Glomerular visceral epithelial cell (primary cell): Measurements from ENCODE around the gene CHMP2A.

Experiments
- DNase-seq: peaks from one replicate; pipeline ENCODE4 v3.0.0-alpha.2; 2016; ENCODE audit errors: extremely low spot score

The CHMP2A gene

DNA sequence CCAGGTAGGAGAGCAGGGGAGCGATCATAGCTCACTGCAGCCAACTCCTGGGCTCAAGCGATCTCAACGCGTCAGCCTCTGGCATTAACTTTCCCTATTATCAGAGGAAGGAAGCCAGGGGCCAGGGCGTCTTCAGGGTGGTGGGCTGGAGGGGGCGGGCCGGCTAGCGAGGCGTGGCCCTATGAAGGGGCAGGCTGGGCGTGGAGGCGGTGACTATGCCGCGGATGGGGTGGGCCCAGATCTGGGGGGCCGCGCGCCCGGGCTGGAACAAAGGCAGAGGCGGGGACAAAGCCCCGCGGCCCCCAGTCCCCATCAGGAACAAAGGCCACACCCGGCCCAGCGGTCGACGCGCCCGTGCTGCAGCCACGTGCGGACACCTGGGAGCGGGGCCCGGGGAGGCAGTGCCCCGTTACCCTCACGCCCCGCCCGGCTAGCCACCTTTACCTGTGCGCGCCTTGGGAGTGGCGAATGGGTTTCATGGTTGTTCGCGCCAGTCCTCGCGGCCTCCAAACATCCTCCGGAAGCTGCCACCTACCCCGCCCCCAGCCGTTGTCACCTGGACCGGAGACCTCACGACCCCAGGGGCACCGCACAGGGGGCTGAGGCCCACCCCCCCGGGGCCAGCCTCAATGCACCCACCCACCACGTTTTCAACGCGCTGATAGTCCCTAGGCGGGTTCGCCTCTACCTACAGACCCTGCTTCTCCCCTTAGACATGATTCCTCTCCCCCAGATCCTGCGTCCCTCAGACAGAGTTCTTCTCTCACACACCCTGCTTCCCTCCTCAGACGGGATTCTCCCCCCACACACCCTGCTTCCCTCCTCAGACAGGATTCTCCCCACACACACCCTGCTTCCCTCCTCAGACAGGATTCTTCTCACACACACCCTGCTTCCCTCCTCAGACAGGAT is 16.4 kb downstream of the CHMP2A start:
- no peak for DNase-seq

DNA sequence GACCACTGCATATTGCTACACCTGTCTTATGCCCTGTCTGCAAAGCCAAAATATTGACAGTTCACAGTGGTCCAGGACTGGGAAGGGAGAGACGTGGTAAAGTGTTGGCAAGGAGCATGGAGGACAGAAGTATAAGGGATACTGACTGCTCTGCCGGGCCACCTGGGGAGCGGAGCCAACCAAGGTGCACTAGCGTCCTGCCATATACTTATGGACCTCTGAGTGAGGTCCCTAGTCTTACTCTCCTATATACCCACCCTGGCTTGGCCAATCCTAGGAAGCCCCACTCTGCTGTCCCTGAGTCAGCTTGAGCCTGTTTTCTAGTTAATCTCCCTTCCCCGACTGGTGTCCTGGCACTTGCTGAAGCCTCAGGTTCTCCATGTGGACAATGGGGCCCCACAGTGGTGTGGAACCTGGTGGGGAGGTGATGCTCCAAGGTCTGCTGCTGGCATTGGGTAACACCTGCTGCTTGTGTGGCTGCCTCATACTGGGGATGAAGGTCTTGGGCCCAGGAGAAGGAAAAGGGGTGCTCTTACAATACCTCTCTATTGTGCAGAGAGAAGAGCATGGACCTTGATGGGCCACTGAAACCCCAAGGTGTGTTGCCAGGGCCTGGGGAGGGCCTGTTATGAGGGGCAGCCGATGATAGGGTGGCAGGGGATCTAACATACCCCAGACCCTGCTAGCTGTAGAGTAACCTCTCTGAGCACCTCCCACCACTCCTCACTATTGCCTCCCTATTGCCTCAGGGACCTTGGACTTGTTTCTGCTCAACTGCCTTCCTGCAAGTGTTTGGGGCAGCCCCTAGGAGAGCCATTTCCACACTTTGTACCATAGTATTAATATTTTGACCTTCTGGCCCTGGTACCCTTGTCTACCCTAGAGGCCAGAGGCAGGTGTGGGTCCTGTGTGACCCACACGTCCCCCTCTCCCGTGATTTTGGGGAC is 17.8 kb downstream of the CHMP2A start:
- DNase-seq, result no peak

DNA sequence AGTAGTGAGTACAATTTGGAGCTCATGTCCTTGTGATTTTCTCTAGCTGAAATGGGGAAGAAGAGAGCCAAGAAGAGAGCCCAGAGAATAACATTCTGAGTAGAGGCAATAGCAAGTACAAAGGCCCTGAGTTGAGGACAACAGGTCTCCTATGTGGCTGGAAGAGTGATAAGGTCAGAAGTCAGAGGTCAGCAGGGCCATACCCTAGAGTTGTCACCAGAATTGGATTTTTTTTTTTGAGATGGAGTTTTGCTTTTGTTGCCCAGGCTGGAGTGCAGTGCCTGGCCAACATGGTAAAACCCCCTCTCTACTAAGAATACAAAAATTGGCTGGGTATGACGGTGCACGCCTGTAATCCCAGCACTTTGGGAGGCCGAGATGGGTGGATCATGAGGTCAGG is 19.0 kb downstream of the CHMP2A start:
- no peak for DNase-seq

DNA sequence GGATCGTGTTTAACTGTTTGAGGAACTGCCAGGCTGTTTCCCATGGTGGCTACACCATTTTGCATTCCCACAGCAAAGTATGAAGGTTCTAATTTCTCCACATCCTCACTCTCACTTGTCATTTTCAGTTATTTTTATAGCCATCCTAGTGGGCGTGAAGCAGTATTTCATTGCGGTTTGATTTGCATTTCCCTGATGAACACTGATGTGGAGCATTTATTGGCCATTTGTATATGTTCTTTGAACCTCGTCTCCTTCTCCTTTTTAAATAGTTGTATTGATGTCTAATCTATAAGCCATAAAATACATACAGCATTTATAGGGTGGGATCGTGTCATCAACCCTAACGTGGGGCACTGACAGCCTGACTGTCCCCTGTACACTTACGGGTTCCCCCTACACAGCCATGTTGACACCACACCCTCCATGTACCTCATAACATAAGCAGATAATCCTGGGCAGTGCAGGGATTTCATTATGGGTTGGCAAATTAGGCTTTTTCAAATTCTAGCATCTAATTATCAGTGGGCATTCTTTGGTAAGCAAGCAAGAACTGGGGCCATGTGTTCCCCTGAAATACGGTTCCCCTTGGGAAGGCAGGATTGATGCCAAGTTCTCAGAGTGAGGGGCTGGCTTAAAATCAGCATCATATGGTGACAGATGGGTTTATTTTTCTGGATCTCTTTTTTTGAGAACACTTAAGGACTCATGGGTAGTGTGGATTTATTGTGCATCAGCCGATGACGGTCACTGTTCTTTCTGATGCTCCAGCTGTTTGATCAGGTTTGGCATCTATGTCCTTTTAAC is 23.7 kb downstream of the CHMP2A start:
- no peak for DNase-seq

DNA sequence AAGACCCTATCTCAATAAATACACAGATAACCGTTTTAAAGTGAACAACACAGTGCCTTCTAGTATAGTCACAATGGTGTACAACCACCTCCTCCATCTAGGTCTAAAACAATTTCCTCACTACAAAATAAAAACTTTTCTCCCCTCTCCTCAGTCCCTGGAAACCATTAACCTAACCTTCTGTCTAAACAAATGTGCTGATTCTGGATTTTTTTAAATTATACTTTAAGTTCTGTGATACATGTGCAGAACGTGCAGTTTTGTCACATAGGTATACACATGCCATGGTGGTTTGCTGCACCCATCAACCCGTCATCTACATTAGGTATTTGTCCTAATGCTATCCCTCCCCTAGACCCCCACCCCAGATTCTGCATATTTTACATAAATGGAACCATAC is 25.5 kb downstream of the CHMP2A start:
- no peak for DNase-seq

DNA sequence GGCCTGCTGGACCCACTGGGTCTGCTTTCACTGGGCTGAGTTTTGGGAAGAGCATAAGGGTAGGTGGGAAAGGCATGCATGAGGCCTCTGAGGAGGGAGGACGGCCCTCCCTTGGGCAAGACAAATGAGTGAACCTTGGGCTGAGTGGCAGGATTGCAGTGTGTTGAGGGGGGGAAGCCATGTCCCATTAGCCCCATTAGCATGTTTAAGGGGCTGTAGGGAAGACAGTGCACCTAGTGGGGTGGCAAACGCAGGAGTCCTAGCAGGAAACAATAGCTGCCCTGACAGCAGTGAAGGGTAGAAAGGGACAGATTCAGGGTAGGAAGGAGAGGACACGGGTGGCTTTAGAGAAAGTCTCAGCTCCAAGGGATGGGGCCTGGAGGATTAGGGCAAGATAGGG is 32.2 kb downstream of the CHMP2A start:
- no peak for DNase-seq

DNA sequence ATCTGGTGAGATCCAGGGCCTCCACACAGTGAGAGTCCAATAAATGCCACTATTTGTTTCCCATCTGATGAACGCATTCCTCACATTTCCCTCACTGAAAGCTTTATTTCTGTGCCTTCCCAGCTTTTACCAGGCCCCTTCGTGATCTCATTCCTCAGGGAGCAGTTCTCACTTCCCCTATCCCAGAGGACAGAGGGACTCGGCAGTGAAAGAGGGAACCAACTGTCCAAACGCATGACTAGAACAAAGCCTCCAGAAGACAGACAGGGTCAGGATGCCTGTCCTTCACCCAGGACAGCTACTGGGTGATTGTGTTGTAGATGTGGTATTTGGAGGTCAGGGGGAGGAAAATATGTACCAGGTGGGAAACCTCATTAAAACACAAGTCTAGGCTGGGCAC is 33.3 kb downstream of the CHMP2A start:
- DNase-seq, result no peak

DNA sequence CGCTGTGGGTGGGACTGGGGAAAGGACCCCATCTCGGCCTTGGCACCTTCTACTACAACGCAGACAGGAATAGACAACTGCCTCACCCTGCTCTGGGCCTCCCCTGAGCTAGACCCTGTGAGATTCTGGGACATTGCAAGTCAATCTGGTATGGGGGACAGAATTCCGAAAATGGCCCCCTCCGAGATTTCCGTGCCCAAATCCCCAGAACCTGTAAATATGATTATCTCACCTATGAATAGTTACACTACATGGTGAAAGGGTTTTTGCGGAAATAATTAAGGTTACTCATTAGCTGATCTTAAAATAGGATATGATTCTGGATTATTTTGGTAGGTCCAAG is 34.7 kb downstream of the CHMP2A start:
- DNase-seq, result no peak

DNA sequence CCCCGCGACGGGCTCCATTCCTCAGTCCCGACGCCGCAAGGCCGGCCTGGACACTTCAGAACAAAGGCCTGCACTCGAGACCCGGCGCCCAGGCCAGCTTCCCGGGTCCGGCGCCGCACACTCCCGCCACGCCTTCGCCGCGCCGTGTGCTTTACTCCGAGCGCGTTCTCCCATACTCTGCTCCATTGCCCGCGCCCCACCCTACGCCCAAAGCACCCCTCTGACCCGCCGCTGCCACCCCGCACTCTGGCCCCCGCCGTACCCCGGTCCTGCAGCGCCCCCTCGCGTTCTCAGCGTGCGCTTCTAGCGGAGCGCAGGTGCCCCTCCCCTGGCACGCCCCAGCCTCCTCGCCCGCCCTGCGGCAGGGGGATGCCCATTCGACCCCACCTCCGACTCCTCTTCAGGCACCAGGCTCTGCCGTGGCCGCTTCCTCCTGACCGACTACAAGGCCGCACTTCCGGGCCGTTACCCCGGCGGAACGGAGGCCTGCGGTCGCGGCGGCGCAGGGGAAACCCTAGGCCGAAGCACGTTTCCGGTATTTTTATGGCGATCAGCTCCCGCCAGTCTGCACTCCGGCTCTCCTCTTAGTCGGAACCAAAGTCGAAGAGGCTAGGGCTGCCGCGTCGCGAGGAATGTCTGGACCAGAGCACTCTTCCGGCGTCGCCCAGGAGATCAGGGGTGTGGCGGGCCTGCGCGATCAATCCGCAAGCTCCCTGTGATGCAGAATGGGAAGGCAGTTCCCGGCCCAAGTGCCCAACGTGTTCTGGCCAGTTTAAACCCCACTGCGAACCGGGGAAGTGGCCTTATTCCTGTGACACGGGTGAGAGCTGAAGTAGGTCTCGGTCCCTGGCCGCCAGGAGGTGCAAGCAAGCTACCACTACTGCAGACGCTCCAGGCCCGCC is 35.3 kb downstream of the CHMP2A start, which contains the start of gene ZBTB45:
TSS of gene ZBTB45 (minus strand) at position 456 of the 902 bp plus-strand sequence. CDS start 2,137 bp downstream, outside the sequence.
- peak; percentile 97 for DNase-seq

DNA sequence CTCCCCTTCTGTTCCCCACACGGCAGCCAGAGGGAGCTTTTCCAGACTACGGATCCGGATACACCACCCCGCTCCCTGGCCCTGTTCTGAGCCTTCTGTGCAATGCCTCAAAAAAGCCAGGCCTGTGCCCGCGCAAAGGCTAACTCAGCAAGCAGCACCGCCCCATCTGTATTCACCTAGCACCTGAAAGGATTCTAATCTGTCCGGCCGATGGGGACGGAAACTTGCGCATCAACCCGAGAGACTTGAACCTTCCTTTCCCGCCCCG is 35.9 kb downstream of the CHMP2A start:
- peak; percentile 73 for DNase-seq

DNA sequence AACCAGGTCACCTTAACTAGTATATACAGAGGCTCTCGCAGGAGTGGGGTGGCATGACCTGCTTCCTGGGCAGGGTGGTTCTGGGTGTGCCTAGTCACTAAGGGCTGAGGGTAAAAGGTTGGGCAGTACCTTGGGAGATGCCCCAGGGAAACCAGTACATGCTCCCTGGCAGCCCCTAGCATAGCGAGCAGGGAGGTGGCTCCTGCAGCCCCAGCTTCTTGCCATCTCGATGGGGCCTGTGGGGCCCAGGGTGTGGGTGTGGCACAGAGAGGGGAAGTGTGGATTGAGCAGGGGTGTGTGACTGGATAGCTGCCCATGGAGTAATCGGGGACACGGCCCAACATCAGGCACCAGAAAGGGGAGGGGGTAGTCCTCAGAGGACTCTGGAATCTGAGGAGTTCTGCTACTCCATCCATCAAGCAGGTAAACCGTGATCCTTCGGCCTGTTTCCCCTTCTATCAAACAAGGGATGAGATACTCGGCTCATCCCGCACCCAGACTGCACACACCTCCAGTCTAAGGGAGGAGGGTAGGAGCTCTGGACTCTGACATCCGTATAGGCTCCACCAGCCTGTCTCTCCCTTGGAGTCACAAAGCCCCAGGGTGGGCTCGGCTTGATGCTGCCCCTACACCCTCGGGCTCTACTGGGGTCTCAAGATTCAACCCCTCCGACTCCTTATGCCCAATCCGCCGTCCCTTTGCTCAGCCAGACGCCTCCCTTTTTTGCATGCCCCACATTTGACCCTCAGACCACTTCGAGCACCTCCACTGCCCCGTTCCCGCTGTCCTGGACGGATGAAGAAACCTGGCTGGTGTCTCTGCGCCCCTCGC is 36.4 kb downstream of the CHMP2A start:
- DNase-seq, result peak; percentile 5

DNA sequence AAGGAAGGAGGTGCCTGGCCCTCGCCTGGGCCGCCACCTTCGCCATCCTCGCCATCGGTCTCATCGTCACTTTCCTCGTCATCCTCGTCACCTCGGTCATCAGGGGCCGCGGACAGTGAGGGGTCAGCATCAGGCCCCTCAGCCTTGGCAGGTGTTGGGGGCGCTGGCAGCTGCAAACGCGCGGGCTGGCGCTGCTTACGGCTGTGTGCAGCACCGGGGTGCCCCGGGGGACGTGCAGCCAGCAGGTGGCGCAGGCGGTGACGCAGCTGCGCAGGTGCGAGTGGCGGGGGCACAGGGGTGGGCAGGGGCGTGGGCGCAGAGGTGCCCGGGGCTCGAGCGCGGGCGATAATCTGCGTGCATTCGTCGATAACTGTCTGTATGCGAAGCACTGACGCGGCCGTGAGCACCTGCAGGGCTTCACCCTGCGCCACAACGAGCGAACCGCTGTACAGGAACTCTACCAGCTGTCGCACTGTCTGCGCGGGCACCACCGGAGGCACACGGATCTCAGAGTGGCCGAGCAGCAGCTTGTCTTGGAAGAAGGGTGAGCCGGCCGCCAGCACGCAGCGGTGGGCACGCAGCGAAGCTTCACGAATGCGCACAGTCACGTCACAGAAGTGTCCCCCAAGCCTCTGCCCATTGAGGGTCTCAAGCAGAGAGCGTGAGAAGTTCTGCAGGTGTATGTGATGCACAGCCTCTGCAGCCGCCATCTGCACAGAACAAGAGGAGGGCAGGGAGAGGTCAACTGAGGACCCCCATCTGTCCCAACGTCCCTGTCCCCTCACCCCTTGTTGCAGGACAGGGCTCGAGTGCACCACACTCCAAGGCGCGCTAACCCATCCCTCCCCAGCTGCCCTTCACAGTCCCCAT is 37.7 kb downstream of the CHMP2A start:
- no peak for DNase-seq

DNA sequence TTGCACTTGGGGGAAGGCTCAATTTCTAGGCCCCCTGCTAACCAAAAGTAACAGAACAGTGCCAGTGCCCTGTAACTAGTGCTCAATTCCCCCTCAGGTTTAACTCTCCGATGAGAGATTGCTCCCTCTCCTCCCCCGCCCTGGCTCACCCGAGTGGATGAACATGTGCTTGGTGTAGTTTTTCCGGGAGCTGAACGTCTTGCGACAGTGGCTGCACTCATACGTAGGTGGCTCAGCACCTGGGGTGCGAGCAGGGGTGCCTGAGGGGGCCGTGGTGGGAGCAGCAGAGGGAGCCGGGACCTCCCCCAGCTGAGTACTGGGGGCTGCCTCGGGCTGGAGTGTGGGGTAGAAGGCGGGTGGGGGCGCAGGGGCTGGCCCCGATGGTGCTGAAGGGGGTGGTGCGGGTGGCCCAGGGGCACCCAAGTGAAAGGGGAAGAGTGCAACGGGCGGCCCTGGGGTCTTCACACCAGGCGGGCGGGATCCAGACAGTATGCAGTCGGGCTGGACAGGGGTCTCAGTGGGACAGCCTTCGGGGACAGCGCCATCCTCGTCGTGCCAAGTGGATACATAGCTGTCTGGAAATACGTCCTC is 38.6 kb downstream of the CHMP2A start:
- DNase-seq, result no peak

DNA sequence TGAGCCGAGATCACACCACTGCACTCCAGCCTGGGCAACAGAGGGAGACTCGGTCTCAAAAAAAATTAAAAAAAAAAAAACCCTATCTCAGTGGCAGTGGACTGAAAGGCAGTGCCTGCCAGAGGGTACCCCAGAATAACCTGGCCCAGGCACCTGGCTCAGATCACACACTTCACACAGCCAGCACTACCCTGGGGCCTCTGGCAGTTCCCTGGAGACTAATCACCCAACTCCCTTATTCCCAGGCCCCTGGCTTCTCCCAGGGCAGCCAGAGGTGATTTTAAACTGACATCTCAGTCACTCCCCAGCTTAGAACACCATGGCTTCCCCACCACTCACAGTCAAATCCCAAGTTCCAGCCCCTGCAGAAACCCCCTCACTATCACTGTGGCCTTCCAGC is 39.6 kb downstream of the CHMP2A start:
- no peak for DNase-seq

DNA sequence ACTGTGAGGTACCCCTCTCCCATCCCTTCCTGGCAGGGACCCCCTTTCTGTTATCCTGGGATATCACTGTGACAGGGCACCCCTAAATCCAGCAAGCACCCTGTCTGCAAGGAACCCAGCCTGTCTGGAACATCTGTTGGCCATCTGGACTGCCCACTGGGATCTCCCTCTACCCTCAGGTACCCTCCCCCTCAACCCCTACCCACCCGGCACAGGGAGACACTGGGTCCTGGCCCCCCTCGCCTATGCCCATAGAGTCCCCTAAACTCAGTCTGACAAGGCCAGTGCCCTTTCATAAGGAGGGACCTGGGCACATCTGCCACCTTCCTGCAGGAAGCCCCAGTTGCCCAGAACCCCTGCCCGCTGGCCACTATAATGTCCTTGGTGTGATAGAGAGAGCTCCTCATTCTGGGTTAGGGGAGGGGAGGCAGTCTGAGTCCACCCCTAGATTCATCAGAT is 40.3 kb downstream of the CHMP2A start:
- DNase-seq, result no peak

DNA sequence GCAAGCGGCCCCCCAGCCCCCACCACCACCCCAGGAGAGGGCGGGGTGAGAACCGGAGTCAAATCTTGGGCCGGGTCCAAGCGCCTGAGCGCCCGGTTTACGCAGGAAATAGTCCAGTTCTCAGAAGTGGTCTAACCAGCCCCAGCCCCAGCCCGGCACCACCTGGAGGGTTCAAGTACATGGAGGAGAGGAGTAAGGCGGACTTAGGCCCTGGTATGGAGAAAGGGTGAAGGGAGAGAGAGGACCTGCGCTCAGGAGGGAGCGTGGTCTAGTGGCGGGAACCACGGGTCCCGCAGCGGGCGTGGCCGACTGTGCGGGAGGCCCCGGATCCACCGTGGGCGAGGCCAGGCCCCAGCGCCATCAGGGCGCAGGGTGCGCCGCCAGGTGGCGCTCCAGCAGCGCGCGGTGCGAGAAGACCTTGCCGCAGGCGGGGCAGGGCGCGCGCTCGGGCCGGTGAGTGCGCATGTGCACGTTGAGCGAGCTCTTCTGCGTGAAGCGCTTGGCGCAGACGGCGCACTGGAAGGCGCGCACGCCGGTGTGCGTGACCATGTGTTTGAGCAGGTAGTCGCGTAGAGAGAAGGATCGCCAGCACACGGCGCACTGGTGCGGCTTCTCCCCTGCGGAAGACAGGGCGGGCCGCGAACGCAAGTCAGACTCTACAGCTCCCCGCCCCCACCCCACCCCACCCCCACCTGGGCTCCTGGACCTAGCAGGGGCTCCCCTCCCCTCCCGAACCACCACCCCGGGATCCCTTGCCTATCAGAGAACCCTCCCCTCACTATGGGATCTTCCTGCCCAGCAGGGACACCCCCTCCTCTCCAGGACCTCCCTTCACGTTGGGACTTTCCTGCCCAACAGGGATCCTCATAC is 41.0 kb downstream of the CHMP2A start:
- peak; percentile 13 for DNase-seq

DNA sequence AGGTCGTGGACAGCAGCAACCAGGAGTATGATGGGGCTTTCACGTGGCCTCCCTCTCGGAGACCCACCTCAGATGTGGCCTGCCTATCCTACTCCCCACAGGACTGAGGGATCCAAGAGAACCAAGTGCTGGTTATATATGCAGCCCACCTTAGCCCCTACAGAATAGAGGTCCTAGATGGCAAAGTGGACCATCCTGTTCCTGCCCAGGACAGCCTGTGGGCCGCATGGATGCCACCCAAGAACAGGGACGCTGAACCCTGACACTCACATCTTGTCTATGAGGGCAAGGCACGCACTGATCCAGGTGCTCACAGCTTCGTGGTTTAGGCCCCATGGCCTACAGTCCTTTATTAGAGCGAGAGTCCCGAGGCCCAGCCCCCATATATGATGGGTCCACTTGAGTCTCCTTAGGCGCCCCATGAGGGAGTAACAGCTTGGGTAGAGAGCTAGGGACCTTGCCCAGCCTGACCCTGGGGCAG is 41.7 kb downstream of the CHMP2A start:
- no peak for DNase-seq
